Stimulated activated naive CD8-positive, alpha-beta T cell treated with anti-CD3 and anti-CD28 coated beads, Interleukin-15, Interleukin-2, amounts not matched to agents 100 U/mL and 50 U/mL, for 24 hours (primary cell): ENCODE measurements around the gene DLK2.
"Not testable (repeated sequence)": the region's sequence is repeated elsewhere in the genome, so short reads cannot be mapped to it uniquely, and the experiment has no call there.

ENCODE experiments used
- ATAC-seq: fragments of 150-1000 bp; cut with Tn5 transposase; one replicate; pipeline ENCODE4 v1.10.0; 2021
- DNase-seq: peaks from one replicate; pipeline ENCODE4 v3.0.0; 2021

The DLK2 gene

DNA sequence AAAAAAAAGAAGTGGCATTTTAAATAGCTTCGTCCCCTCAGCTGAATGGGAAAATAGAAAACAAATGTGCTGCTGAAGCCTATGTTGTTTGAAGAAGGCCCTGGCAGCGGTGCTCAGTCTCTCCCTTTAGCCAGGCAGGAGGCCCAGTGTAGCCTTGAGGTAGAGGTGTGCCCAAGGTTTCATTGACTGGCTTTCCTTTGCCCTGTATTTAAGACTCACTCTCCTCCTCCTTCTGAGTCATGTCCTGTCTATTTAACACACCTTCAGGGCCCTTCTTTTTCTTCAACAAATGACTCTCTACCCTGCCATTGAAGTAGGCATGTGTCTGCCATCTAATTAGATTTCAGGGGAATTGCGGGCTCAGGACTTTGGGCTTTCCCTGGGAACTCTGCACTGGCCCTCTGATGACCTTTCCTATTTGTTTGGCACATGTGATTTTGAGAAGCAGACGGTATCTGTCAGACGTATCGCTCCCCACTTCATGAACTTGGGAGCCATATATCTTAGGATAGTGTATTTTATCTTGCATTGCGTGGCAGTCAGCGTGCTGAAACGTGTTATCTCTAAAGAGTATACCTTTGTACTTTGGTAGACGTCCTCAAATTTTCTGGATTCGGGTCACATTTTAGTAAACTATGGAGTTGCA is 26.4 kb upstream of the DLK2 start:
- DNase-seq (no peak), ATAC-seq (peak; percentile 29)

GRCh38 chr6:43481075-43481474 is 25.7 kb upstream of the DLK2 start:
- ATAC-seq, result no peak
- DNase-seq, result no peak

- DNase-seq, result no peak
- ATAC-seq, result no peak
Observed at GRCh38 chr6:43478008-43478372, 22.6 kb upstream of the DLK2 start.

DNA sequence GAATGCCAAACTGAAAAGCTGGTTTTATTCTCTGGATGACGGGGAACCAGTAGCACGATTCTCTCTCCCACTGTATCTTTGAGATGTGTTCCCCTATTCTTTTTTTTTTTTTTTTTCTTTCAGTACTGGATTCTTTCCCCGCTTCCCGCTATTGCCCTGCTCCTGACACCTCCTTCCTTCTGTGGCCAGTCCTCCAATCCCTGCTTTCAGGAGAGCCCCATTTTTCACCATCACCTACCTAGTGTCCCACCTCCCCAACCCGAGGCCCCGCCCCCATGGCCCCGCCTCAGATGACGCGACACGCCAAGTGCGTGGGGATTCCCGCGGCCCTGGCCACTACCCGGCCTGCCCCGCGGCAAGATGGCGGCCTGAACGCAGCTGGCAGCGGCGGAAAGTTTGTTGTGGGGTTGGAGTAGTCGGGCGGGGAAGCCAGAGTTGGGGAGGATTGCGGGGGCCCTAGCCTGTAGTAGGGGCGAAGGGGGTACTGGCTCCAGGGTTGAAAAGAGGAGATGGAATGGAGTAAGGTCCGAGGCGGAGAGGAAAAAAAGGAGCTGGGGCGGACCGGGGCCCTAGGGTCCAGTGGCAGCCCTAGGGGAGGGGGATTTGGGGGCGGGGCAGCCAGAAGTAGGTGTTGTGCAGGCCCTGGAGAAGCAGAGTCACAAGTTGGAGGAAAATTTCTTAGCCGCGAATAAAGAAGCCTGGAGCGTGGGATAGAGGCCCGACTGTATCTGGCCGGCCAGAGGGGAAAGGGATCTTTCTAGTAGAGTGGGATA is 22.1 kb upstream of the DLK2 start, which contains the start of gene TJAP1:
Gene TJAP1 (plus strand): TSS at position 336 of the 773 bp plus-strand sequence. CDS start 21,432 bp downstream, outside the sequence.
- DNase-seq, result peak; percentile 100
- ATAC-seq, result peak; percentile 100

DNA sequence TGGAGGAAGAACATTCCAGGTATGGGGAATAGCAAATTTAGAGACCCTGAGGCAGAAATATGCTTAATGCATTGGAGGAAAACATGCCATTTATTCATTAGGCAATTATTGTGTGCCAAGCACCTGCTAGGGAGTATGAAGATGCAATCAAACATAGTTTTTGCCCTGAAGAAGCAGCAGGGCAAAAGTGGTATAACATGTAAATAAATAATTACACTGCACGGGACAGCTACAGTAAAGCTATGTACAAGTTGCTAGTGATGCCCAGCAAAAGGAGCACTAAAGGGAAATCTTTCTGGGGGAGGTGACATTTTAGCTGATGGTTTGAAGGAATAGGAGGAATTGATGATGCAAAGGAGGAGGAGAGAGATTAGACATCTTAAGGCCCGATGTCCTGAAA is 21.4 kb upstream of the DLK2 start:
- ATAC-seq (no peak), DNase-seq (no peak)

DNA sequence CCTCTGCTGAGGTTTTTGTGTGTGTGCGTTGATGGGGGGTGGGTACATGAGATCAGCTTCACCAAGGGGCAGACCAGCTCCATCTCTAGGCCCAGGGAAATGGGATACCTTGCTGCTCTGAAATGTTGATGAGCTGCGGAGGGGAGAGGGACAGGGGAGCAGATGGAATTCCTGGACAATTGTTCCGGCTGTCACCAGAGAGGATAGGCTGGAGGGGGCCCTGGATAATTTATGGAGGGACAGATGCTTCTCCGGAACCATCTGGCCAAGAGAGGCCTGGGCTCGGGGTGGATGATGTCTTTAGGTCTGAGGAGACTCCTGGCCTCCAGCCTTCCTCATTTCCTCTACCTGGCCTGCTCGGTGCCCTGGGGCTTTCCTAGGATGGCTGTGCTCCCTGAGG is 20.2 kb upstream of the DLK2 start:
- ATAC-seq (no peak), DNase-seq (no peak)

DNA sequence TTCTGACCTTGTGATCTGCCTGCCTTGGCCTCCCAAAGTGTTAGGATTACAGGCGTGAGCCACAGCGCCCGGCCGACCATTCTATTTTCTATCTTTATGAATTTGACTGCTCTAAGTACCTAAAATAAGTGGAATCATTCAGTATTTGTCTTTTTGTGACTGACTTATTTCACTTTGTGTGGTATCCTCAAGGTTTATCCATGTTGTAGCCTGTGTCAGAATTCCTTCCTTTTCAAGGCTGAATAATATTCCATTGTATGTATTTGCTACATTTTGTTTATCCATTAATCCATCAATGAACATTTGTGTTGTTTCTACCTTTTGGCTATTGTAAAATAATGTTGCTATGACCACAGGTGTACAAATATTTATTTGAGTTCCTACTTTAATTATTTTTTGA is 17.2 kb upstream of the DLK2 start:
- DNase-seq, result no peak
- no peak for ATAC-seq

DNA sequence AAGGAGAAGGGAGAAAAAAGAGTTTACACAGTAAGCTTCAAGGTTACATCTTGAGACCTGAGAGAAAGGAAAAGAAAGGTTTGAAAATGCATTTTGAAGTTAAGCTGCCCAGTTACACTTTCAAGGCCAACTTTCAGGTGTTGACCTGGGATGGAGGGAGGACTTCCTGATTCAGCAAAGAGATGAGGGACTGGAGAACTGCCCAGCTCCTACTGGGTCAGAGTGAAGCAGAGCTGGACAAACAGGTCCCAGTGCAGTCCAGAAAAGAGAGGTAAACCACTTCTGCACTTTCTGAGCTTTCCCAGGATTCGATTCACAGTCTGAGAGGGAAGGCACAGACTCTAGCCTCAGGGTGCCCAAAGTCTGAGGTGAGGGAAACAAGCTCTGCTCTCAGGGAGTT is 16.1 kb upstream of the DLK2 start:
- DNase-seq (no peak), ATAC-seq (no peak)

GRCh38 chr6:43469947-43470346 is 14.6 kb upstream of the DLK2 start:
- DNase-seq (no peak), ATAC-seq (no peak)

GRCh38 chr6:43468748-43469681 is 13.7 kb upstream of the DLK2 start:
- ATAC-seq, result no peak

GRCh38 chr6:43468240-43468639 is 12.9 kb upstream of the DLK2 start:
- DNase-seq (no peak), ATAC-seq (no peak)

More at GRCh38 chr6:43468748-43469681, 13.7 kb upstream of the DLK2 start:
- DNase-seq, result no peak

DNA sequence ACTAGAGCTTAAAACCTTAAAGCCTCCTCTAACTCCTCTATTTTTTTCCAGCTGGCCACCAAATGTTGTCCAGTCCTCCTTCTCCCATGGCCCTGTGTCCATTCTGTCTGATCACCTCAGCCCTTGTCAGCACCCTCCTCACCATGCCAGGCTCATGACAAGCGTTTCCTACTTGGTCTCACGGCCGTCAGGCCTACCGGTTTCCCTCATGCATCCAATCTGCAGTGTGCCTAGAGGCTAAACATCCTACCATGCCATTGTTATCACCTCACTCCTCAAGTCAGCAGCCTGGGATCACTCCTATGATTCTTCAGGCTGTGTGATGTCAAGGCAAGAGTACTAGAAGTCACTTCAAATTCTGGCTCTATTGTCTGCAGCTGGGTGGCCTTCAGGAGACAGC is 12.4 kb upstream of the DLK2 start:
- DNase-seq, result no peak
- no peak for ATAC-seq

DNA sequence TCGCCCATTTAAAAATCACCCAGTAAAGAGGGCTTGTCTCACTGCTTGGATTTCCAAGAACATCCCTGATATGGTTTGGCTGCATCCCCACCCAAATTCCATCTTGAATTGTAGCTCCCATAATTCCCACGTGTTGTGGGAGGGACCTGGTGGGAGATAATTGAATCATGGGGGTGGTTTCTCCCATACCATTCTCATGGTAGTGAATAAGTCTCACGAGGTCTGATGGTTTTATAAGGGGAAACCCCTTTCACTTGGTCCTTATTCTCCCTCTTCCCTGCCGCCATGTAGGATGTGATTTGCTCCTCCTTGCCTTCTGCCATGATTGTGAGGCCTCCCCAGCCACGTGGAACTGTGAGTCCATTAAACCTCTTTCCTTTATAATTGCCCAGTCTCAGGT is 11.9 kb upstream of the DLK2 start:
- DNase-seq, ATAC-seq: not testable (repeated sequence)

GRCh38 chr6:43465948-43466347 is 10.6 kb upstream of the DLK2 start:
- ATAC-seq, result peak; percentile 72

DNA sequence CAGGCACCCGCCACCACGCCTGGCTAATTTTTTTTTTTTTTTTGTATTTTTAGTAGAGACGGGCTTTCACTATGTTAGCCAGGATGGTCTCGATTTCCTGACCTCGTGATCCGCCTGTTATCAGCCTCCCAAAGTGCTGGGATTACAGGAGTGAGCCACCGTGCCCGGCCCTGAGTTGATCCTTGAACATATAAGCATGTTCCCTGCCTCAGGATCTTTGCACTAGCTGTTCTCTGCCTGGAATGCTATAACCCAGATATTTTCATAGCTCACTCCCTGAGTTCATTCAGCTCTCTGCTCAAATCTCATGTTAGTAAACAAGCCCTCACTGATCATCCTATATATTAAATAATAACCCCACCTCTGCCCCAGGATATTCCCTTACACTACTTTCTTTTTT is 9.0 kb upstream of the DLK2 start:
- DNase-seq (no peak), ATAC-seq (no peak)

More at GRCh38 chr6:43465948-43466347, 10.6 kb upstream of the DLK2 start:
- no peak for DNase-seq

DNA sequence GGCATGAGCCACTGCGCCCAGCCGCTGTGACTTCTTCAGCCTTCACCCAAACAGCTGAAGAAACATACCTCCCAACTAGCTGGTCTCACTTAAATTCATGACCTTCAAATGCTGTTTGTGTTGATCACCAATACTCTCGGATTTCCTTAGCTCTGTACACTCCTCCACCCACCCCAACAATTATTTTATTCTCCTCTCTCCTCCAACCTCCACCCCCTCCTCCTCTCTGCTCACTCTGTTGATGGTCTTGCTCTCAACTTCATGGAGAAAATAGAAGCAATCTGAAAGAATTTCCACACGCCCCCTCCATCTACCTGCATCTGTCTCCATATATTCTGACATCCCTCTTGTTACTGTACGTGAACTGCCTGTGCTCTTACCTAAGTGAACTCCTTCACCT is 6.6 kb upstream of the DLK2 start:
- DNase-seq, result no peak

DNA sequence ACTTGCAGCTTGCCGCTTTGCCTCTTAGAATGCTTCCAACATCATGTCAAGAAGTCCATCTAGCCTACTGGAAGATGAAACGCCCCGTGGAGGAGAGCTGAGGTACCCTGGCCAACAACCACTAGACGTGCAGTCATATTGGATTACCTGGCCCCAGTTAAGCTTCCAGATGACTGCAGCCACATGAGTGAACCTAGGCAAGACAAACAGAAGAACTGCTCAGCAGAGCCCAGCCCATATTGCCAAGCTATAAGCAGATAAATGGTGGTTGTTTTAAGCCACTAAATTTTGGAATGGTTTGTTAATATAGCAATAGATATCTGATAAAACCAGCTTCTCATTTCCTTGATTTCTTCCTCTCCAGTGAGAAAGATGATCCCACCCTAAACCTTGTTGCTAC is 4.7 kb upstream of the DLK2 start:
- ATAC-seq (no peak), DNase-seq (no peak)

More for the DNA sequence above, 6.6 kb upstream of the DLK2 start:
- no peak for ATAC-seq

GRCh38 chr6:43459535-43459934 is 4.2 kb upstream of the DLK2 start:
- no peak for ATAC-seq
- no peak for DNase-seq

DNA sequence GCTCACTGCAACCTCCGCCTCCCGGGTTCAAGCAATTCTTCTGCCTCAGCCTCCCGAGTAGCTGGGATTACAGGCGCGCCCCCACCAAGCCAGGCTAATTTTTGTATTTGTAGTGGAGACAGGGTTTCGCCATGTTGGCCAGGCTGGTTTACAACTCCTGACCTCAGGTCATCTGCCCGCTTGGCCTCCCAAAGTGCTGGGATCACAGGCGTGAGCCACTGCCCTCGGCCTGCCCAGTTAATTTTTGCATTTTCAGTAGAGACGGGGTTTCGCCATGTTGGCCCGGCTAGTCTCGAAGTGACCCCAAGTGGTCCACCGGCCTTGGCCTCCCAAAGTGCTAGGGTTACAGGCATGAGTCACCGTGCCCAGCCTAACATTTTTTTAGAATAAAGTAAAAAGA is 2.8 kb upstream of the DLK2 start:
- DNase-seq, ATAC-seq: not testable (repeated sequence)

- no peak for DNase-seq
- no peak for ATAC-seq
Observed at GRCh38 chr6:43457643-43458042, 2.3 kb upstream of the DLK2 start.

DNA sequence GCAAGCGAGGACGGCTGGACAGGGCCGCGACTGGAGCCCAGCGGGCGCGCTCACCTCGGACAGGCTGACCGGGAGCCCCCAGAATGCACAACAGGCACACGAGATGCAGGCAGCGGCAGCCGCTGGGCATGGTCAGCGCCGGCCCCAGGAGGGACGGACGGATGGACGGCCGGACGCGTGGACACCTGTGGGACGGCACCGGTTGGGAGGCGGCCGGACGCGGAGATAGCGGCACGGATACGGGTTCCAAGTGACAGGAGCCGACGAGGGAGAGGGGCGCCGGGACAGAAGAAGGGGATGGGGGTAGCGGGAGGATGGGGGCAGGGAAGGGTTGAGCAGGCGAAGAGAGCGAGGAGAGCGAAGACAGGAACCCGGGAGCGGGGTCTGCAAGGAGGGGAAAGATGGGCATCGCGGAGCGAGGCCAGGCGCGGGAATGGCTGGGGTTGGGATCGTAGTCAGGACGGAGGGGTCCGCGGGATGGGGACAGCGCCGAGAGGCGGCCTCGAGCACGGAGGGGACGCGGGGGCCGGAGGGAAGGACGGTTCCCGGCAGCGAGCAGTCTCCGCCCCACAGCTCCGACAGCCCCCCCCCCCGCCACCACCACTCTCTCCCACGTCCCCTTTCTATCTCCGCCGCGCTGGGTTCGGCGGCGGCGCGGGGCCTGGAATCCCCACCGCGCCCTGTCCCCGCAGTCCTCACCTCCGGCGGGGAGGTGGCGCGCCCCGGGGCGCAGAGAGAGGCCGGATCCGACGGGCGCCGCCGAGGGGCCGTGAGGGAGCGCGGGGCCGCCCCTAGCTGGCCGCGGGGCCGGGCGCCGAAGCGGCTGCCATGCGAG is 435 bp downstream of the DLK2 start:
- ATAC-seq (peak; percentile 68), DNase-seq (peak; percentile 41)

- ATAC-seq (peak; percentile 15), DNase-seq (peak; percentile 82)
Observed at GRCh38 chr6:43454290-43454695, 1.1 kb downstream of the DLK2 start.
